Lower leg skin (tissue), 4 donors: ENCODE data around the gene CTRB1. TPM values are rescaled to one million over a fixed set of nuclear protein-coding genes. Genes with fewer than 3 reads are reported as not detected.

Experiments used
- DNase-seq, 2 donors: peaks; one replicate each; pipeline ENCODE4 v3.0.0-alpha.2; 2019; ENCODE audit warnings: low spot score in 2 of 2
- H3K4me3 ChIP-seq: fragments of 200-600 bp; sonication (generic); 2 replicates; pipeline ENCODE4 v1.5.1; 2017; ENCODE audit warnings: mild to moderate bottlenecking, low read depth; ENCODE audit not compliant: poor library complexity, severe bottlenecking
- CTCF ChIP-seq, 3 donors: fragments of 450-650 bp; IDR thresholded peaks; one replicate each; pipeline ENCODE4 v1.5.1; 2016; ENCODE audit warnings: antibody characterized with exemption in 3 of 3, mild to moderate bottlenecking in 3 of 3, moderate library complexity in 2 of 3
- POLR2A ChIP-seq, 2 donors: fragments of 450-650 bp; IDR thresholded peaks; one replicate each; pipeline ENCODE4 v1.6.1; 2016 to 2017; ENCODE audit warnings: antibody characterized with exemption in 2 of 2, mild to moderate bottlenecking in 1 of 2, moderate library complexity in 1 of 2
- WGBS, 2 donors: methylation state at CpG; one replicate each; pipeline ENCODE4 v1.1.5; 2018; 5-methylcytosine and 5-hydroxymethylcytosine counted together
- intact Hi-C: fragments of 100-400 bp; cut with DNase I; formaldehyde crosslinking; loops from one replicate; pipeline ENCODE4 v1.15.0; 2023; ENCODE audit warnings: low total_unique reads
- total RNA-seq, 4 donors: library from RNA; depleted of rRNA; stranded (reverse); fragments of >200 nt; gene quantifications; one replicate each; pipeline ENCODE4 v1.1.0, GENCODE V29; 2016

CTRB1 gene
- total RNA-seq, 4 donors from 2014 or later, result 1.0 TPM; not detected in 3

DNA sequence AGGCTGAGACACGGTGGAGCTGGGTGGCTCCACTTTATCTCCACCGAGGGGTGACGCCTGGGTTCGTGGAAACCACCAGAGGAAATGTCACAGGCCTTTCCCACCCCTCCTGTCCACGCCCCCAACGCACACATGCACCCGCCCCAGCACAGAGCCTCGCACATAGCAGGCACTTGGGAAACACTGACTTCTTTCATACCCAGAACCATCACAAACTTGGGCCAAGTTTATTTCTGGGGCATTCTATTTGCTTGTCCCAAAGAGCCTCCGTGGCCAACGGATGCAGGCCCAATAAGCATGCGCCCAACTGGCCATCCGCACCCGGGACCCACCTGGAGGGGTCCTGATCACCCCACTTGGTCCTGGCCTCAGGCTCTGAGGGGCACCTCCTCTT is 29.4 kb downstream of the CTRB1 start:
- no peak for DNase-seq
- no peak overlapping the region for H3K4me3 ChIP-seq
- intact Hi-C loops, result no loop called here
- no peak for TF ChIP-seq CTCF (IDR thresholded peaks at IDR 0.05)
- no peak for TF ChIP-seq POLR2A (IDR thresholded peaks at IDR 0.05)
- 56 to 59% methylated on average over 13 of the region's 13 CpGs for WGBS, 2 donors

GRCh38 chr16:75248536-75249380 is 30.0 kb downstream of the CTRB1 start:
- H3K4me3 ChIP-seq, result no peak overlapping the region
- no peak for DNase-seq
- intact Hi-C loops, result no loop called here
- no peak for TF ChIP-seq CTCF (IDR thresholded peaks at IDR 0.05)
- WGBS, 2 donors, result 55 to 60% methylated on average over 13 to 15 of the region's 17 CpGs

DNA sequence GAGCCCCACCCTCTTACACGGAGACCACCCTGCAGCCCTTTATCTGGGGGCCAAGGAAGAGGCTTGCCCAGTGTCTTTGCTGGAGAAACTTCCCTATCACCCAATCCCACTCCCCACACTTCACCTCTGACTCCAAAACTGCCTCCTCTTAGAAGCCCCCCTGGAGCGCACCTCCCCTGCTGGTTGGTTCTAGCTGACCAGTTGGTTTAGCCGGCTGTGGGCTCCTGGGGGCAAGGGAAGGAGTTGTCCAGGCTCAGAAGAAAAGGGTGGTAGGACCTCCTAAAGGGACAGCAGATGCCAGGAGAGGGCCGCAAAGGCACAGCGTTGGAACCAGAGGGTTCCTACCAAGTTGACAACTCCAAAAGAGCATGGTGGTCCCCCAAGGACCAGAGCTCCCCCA is 30.7 kb downstream of the CTRB1 start:
- TF ChIP-seq CTCF (IDR thresholded peaks at IDR 0.05) (no peak), POLR2A (IDR thresholded peaks at IDR 0.05) (no peak)
- intact Hi-C loops, result no loop called here
- WGBS, 2 donors, result 68 to 72% methylated on average over 5 of the region's 5 CpGs
- no peak overlapping the region for H3K4me3 ChIP-seq
- no peak for DNase-seq

DNA sequence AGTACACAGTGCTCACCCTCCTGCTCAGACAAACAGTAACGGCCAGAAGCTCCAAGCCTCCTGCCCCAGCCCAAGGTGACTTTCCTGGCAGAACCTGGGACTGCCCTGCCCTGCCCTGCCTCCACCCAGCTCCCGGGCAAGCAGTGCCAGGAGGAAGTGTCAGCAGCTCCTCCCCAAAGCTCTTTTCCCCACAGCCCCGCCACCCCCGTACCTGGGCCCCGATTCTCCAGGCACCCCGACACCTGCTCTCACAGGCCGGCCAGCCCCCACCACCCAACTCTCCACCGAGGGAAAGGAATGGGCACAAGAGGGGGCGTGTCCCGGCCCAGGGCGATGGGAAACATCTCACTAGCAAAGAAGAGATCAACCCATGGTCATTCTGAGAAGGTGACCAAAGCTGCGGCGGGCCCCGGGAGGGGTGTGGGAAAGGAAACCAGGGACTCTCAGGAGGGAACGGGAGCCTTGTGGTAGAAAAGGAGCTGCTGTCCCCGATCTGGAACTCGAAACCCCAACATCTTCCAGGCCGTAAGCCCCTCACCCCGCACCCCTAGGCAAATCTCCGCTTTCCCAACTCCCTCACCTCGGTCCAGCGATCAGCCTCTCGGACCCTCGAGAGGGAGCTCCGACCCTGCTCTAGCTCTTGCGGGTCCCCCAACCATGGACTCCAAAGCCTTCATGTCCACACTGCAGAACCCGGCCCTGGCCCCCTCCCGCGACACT is 31.5 kb downstream of the CTRB1 start:
- WGBS, 2 donors, result 1 to 7% methylated on average over 29 of the region's 29 CpGs
- no peak for DNase-seq
- intact Hi-C loops, result no loop called here

GRCh38 chr16:75250809-75251279 is 32.1 kb downstream of the CTRB1 start:
- intact Hi-C loops, result no loop called here

More for the DNA sequence above, 31.5 kb downstream of the CTRB1 start:
- TF ChIP-seq CTCF (IDR thresholded peaks at IDR 0.05), result no peak
- TF ChIP-seq POLR2A (IDR thresholded peaks at IDR 0.05), result no peak
- H3K4me3 ChIP-seq, result peak overlapping the region; percentile 49

More at GRCh38 chr16:75250809-75251279, 32.1 kb downstream of the CTRB1 start:
- DNase-seq, result no peak
- TF ChIP-seq POLR2A (IDR thresholded peaks at IDR 0.05), result no peak
- TF ChIP-seq CTCF (IDR thresholded peaks at IDR 0.05), result no peak
- WGBS, 2 donors, result 1% methylated on average over 31 to 37 of the region's 59 CpGs
- H3K4me3 ChIP-seq, result peak overlapping the region; percentile 49
